GM23338 (cell line): ENCODE data around the gene LYZL1.

Experiments
- CREB1 ChIP-seq: fragments of 250-450 bp; sonication (Bioruptor Pico); IDR thresholded peaks from 2 replicates; pipeline ENCODE4 v1.5.0; 2020; ENCODE audit warnings: low read depth, mild to moderate bottlenecking, moderate library complexity
- CTCF ChIP-seq, 2 experiments: fragments of 200-600 bp in 1 of 2; sonication (generic) in 1 of 2; conservative IDR thresholded peaks; 2 replicates each; pipeline versions ENCODE4 v1.5.1 to v1.6.1; 2016 to 2017; ENCODE audit warnings: antibody characterized with exemption in 2 of 2, low read depth in 2 of 2, mild to moderate bottlenecking in 2 of 2, moderate library complexity in 1 of 2
- ETS1 ChIP-seq: IDR thresholded peaks from 2 replicates; pipeline ENCODE4 v1.6.1; 2016; ENCODE audit warnings: antibody characterized with exemption
- EZH2 ChIP-seq: fragments of 200-600 bp; sonication (generic); IDR thresholded peaks from one replicate; pipeline ENCODE4 v1.8.0; 2017; ENCODE audit warnings: antibody characterized with exemption, mild to moderate bottlenecking, low read depth; ENCODE audit not compliant: unreplicated experiment
- EZH2phosphoT487 ChIP-seq: fragments of 200-600 bp; sonication (generic); IDR thresholded peaks from one replicate; pipeline ENCODE4 v1.8.1; 2018; ENCODE audit warnings: antibody characterized with exemption; ENCODE audit not compliant: unreplicated experiment
- JUNB ChIP-seq: IDR thresholded peaks from one replicate; pipeline ENCODE4 v1.6.1; 2016; ENCODE audit warnings: antibody characterized with exemption; ENCODE audit not compliant: unreplicated experiment
- NANOG ChIP-seq: IDR thresholded peaks from 2 replicates; pipeline ENCODE4 v1.6.1; 2016; ENCODE audit warnings: antibody characterized with exemption, borderline replicate concordance
- POLR2AphosphoS5 ChIP-seq: IDR thresholded peaks from 2 replicates; pipeline ENCODE4 v1.6.1; 2016; ENCODE audit warnings: antibody characterized with exemption, low read depth
- REST ChIP-seq: IDR thresholded peaks from one replicate; pipeline ENCODE4 v1.6.1; 2018; ENCODE audit warnings: antibody characterized with exemption; ENCODE audit not compliant: unreplicated experiment
- STAT1 ChIP-seq: IDR thresholded peaks from one replicate; pipeline ENCODE4 v1.6.1; 2016; ENCODE audit warnings: antibody characterized with exemption; ENCODE audit not compliant: unreplicated experiment
- ZNF331 ChIP-seq: fragments of 250-450 bp; sonication (Bioruptor Pico); IDR thresholded peaks from 2 replicates; pipeline ENCODE4 v1.5.0; 2020; ENCODE audit warnings: low read depth, mild to moderate bottlenecking, moderate library complexity

GRCh38 chr10:29309465-29309864 is 20.6 kb downstream of the LYZL1 start:
- TF ChIP-seq EZH2phosphoT487 (no peak), CTCF (conservative IDR thresholded peaks at IDR 0.05; ENCODE audit: low read depth in 2 of 2) (no peak), EZH2 (no peak), POLR2AphosphoS5 (no peak), CREB1 (CRISPR knock-in tag) (no peak), NANOG (no peak), REST (no peak), JUNB (no peak), ETS1 (no peak), ZNF331 (CRISPR knock-in tag) (no peak), STAT1 (no peak)
